OCI-LY7 (cell line): Measurements from ENCODE around the gene BAG1.

Experiments used
- EZH2phosphoT487 ChIP-seq: fragments of 200-600 bp; sonication (generic); IDR thresholded peaks from 2 replicates; pipeline ENCODE4 v1.6.1; 2018; ENCODE audit warnings: low read depth, borderline replicate concordance, mild to moderate bottlenecking, mixed run types, antibody characterized with exemption, low read length, moderate library complexity, mixed read lengths
- TF ChIP-seq, protein P1 (sequence below): fragments of 200-600 bp; sonication (generic); conservative IDR thresholded peaks from 2 replicates; pipeline ENCODE4 v1.5.1; 2014; ENCODE audit warnings: mild to moderate bottlenecking, antibody characterized with exemption, low read length, moderate library complexity, mixed read lengths

GRCh38 chr9:33257276-33257675 is 7.2 kb downstream of the BAG1 start:
- TF ChIP-seq, protein P1, sequence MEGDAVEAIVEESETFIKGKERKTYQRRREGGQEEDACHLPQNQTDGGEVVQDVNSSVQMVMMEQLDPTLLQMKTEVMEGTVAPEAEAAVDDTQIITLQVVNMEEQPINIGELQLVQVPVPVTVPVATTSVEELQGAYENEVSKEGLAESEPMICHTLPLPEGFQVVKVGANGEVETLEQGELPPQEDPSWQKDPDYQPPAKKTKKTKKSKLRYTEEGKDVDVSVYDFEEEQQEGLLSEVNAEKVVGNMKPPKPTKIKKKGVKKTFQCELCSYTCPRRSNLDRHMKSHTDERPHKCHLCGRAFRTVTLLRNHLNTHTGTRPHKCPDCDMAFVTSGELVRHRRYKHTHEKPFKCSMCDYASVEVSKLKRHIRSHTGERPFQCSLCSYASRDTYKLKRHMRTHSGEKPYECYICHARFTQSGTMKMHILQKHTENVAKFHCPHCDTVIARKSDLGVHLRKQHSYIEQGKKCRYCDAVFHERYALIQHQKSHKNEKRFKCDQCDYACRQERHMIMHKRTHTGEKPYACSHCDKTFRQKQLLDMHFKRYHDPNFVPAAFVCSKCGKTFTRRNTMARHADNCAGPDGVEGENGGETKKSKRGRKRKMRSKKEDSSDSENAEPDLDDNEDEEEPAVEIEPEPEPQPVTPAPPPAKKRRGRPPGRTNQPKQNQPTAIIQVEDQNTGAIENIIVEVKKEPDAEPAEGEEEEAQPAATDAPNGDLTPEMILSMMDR, result no peak
- TF ChIP-seq EZH2phosphoT487, result no peak
